ENCODE measurements around the gene PRKRA.
"Not testable (repeated sequence)": the region's sequence is repeated elsewhere in the genome, so short reads cannot be mapped to it uniquely, and the experiment has no call there.

Gene PRKRA

GRCh38 chr2:178448968-178449661 lies 1.9 kb downstream of the PRKRA start:
- Mint-ChIP-seq H3K36me3 (peaks cover 28% of the 10 kb centered on the region), H3K4me1 (peaks cover 31% of the 10 kb centered on the region), H3K27me3 (no peaks in the 10 kb centered on the region), H3K27ac (peak overlapping the region; percentile 93), H3K4me3 (peak overlapping the region; percentile 86), H3K9me3 (no peaks in the 10 kb centered on the region)
- CTCF ChIA-PET = interaction anchor here (0.8 to 1.3 kb wide), 2 partner anchors 34 to 338 kb away, joined by 4 to 7 read pairs; no protein-coding TSS in a partner anchor
- DNase-seq = no peak

GRCh38 chr2:178441426-178441825 lies 9.5 kb downstream of the PRKRA start:
- Mint-ChIP-seq H3K27ac (no peak overlapping the region), H3K4me1 (no peaks in the 10 kb centered on the region), H3K36me3 (peaks cover 41% of the 10 kb centered on the region), H3K27me3 (no peaks in the 10 kb centered on the region), H3K9me3 (no peaks in the 10 kb centered on the region), H3K4me3 (no peak overlapping the region)
- CTCF ChIA-PET = no interaction called here
- no peak for DNase-seq

- Mint-ChIP-seq H3K4me3 (no peak overlapping the region), H3K27me3 (no peaks in the 10 kb centered on the region), H3K9me3 (no peaks in the 10 kb centered on the region), H3K4me1 (no peaks in the 10 kb centered on the region), H3K27ac (no peak overlapping the region), H3K36me3 (peaks cover 45% of the 10 kb centered on the region)
- no peak for DNase-seq
- CTCF ChIA-PET = interaction anchor here (1.1 kb wide), 1 partner anchor 22 kb away, joined by 3 read pairs; no protein-coding TSS in a partner anchor
Observed at GRCh38 chr2:178436662-178437061, 14.3 kb downstream of the PRKRA start.

- Mint-ChIP-seq H3K4me3 (no peak overlapping the region), H3K27ac (no peak overlapping the region), H3K9me3 (peaks cover 3% of the 10 kb centered on the region), H3K36me3 (peaks cover 69% of the 10 kb centered on the region), H3K4me1 (no peaks in the 10 kb centered on the region), H3K27me3 (no peaks in the 10 kb centered on the region)
- no peak for DNase-seq
- CTCF ChIA-PET = interaction anchor here (1.8 to 2.9 kb wide), 2 partner anchors 10 to 14 kb away, joined by 6 to 7 read pairs; no protein-coding TSS in a partner anchor
Observed at GRCh38 chr2:178429336-178429735, 21.6 kb downstream of the PRKRA start.

- no peak overlapping the region for H3K27ac Mint-ChIP-seq
- peaks cover 3% of the 10 kb centered on the region for H3K9me3 Mint-ChIP-seq
- H3K36me3 Mint-ChIP-seq = peaks cover 66% of the 10 kb centered on the region
- no peaks in the 10 kb centered on the region for H3K27me3 Mint-ChIP-seq
- H3K4me1 Mint-ChIP-seq = no peaks in the 10 kb centered on the region
- no peak for DNase-seq
- CTCF ChIA-PET = interaction anchor here (1.3 to 2.9 kb wide), 3 partner anchors 9 to 24 kb away, joined by 3 to 7 read pairs (median 6); no protein-coding TSS in a partner anchor
- no peak overlapping the region for H3K4me3 Mint-ChIP-seq
Observed at GRCh38 chr2:178428396-178428806, 22.6 kb downstream of the PRKRA start.

GRCh38 chr2:178427458-178427857 lies 23.5 kb downstream of the PRKRA start:
- H3K4me1 Mint-ChIP-seq = no peaks in the 10 kb centered on the region
- H3K9me3 Mint-ChIP-seq = peaks cover 3% of the 10 kb centered on the region
- no peak overlapping the region for H3K27ac Mint-ChIP-seq
- no peaks in the 10 kb centered on the region for H3K27me3 Mint-ChIP-seq
- no peak overlapping the region for H3K4me3 Mint-ChIP-seq
- DNase-seq = no peak
- CTCF ChIA-PET = interaction anchor here (1.3 to 2.9 kb wide), 3 partner anchors 8 to 23 kb away, joined by 3 to 7 read pairs (median 6); no protein-coding TSS in a partner anchor
- peaks cover 60% of the 10 kb centered on the region for H3K36me3 Mint-ChIP-seq

- Mint-ChIP-seq H3K4me1 (no peaks in the 10 kb centered on the region), H3K27ac (no peak overlapping the region), H3K27me3 (no peaks in the 10 kb centered on the region), H3K36me3 (peaks cover 53% of the 10 kb centered on the region), H3K9me3 (peaks cover 3% of the 10 kb centered on the region), H3K4me3 (no peak overlapping the region)
- DNase-seq = no peak
- CTCF ChIA-PET = no interaction called here
Observed at GRCh38 chr2:178426388-178426787, 24.6 kb downstream of the PRKRA start.

GRCh38 chr2:178425255-178425827 lies 25.6 kb downstream of the PRKRA start:
- H3K27ac Mint-ChIP-seq = no peak overlapping the region
- H3K36me3 Mint-ChIP-seq = peaks cover 44% of the 10 kb centered on the region
- peaks cover 3% of the 10 kb centered on the region for H3K9me3 Mint-ChIP-seq
- CTCF ChIA-PET = interaction anchor here (1.3 kb wide), 1 partner anchor 11 kb away, joined by 6 read pairs; no protein-coding TSS in a partner anchor
- no peaks in the 10 kb centered on the region for H3K27me3 Mint-ChIP-seq
- no peak for DNase-seq
- H3K4me1 Mint-ChIP-seq = peaks cover 4% of the 10 kb centered on the region
- H3K4me3 Mint-ChIP-seq = no peak overlapping the region

GRCh38 chr2:178423746-178424145 lies 27.2 kb downstream of the PRKRA start:
- CTCF ChIA-PET = interaction anchor here (1.8 kb wide), 1 partner anchor 9 kb away, joined by 5 read pairs; no protein-coding TSS in a partner anchor
- not testable (repeated sequence) for H3K9me3 Mint-ChIP-seq, H3K4me3 Mint-ChIP-seq, H3K4me1 Mint-ChIP-seq, DNase-seq, H3K27ac Mint-ChIP-seq, H3K27me3 Mint-ChIP-seq
- peaks cover 31% of the 10 kb centered on the region for H3K36me3 Mint-ChIP-seq

- CTCF ChIA-PET = no interaction called here
Observed at GRCh38 chr2:178422097-178422496, 28.9 kb downstream of the PRKRA start.

GRCh38 chr2:178420463-178420999 lies 30.4 kb downstream of the PRKRA start:
- H3K36me3 Mint-ChIP-seq = peaks cover 4% of the 10 kb centered on the region

More at GRCh38 chr2:178422097-178422496, 28.9 kb downstream of the PRKRA start:
- peaks cover 3% of the 10 kb centered on the region for H3K9me3 Mint-ChIP-seq
- H3K4me1 Mint-ChIP-seq = peaks cover 7% of the 10 kb centered on the region
- no peak overlapping the region for H3K4me3 Mint-ChIP-seq
- no peak for DNase-seq
- no peaks in the 10 kb centered on the region for H3K27me3 Mint-ChIP-seq
- no peak overlapping the region for H3K27ac Mint-ChIP-seq
- peaks cover 17% of the 10 kb centered on the region for H3K36me3 Mint-ChIP-seq

GRCh38 chr2:178419123-178419522 lies 31.9 kb downstream of the PRKRA start:
- Mint-ChIP-seq H3K27ac (no peak overlapping the region), H3K36me3 (no peaks in the 10 kb centered on the region), H3K4me3 (no peak overlapping the region), H3K9me3 (no peaks in the 10 kb centered on the region), H3K27me3 (no peaks in the 10 kb centered on the region), H3K4me1 (peaks cover 24% of the 10 kb centered on the region)
- CTCF ChIA-PET = interaction anchor here (1.2 to 8.3 kb wide), 12 partner anchors 9 to 307 kb away, joined by 3 to 157 read pairs (median 4); partner anchors contain the start of gene RBM45
- DNase-seq = no peak

More at GRCh38 chr2:178420463-178420999, 30.4 kb downstream of the PRKRA start:
- H3K27ac Mint-ChIP-seq = no peak overlapping the region
- no peak for DNase-seq
- no peaks in the 10 kb centered on the region for H3K9me3 Mint-ChIP-seq
- peaks cover 14% of the 10 kb centered on the region for H3K4me1 Mint-ChIP-seq
- H3K27me3 Mint-ChIP-seq = no peaks in the 10 kb centered on the region
- no peak overlapping the region for H3K4me3 Mint-ChIP-seq
- CTCF ChIA-PET = interaction anchor here (0.9 to 8.3 kb wide), 3 partner anchors 15 to 116 kb away, joined by 3 to 157 read pairs (median 6); no protein-coding TSS in a partner anchor

- CTCF ChIA-PET = interaction anchor here (1.2 to 8.3 kb wide), 10 partner anchors 10 to 306 kb away, joined by 4 to 157 read pairs (median 5); partner anchors contain the start of gene RBM45
- Mint-ChIP-seq H3K4me3 (no peak overlapping the region), H3K36me3 (no peaks in the 10 kb centered on the region), H3K9me3 (no peaks in the 10 kb centered on the region), H3K4me1 (peaks cover 29% of the 10 kb centered on the region), H3K27ac (no peak overlapping the region), H3K27me3 (no peaks in the 10 kb centered on the region)
- DNase-seq = no peak
Observed at GRCh38 chr2:178418426-178418825, 32.5 kb downstream of the PRKRA start.

GRCh38 chr2:178417916-178418315 lies 33.1 kb downstream of the PRKRA start:
- Mint-ChIP-seq H3K4me1 (peaks cover 34% of the 10 kb centered on the region), H3K27ac (no peak overlapping the region), H3K27me3 (no peaks in the 10 kb centered on the region), H3K4me3 (no peak overlapping the region), H3K9me3 (no peaks in the 10 kb centered on the region), H3K36me3 (no peaks in the 10 kb centered on the region)
- CTCF ChIA-PET = interaction anchor here (1.0 to 8.3 kb wide), 6 partner anchors 14 to 306 kb away, joined by 4 to 157 read pairs (median 5); partner anchors contain the start of gene RBM45
- no peak for DNase-seq

Data from activated naive CD4-positive, alpha-beta T cell treated with anti-CD3 and anti-CD28 coated beads, Interleukin-2, amount 10 ng/mL, durations not matched to agents 7 days and 5 days (primary cell).